HG03432 (cell line): ENCODE data around the gene PPP1R12C.

Source experiments
- ATAC-seq: cut with Tn5 transposase; IDR thresholded peaks from one replicate; pipeline ENCODE4 v1.9.1; 2021; ENCODE audit warnings: mild to moderate bottlenecking, moderate library complexity; ENCODE audit not compliant: unreplicated experiment

The PPP1R12C gene

GRCh38 chr19:55091126-55091910 is 26.1 kb downstream of the PPP1R12C start:
- ATAC-seq, result no peak

- no peak for ATAC-seq
These were observed 26.9 kb downstream of the PPP1R12C start for GRCh38 chr19:55090564-55090963.

- ATAC-seq, result no peak
These were observed 28.0 kb downstream of the PPP1R12C start for GRCh38 chr19:55089342-55089944.

- ATAC-seq, result no peak
These were observed 28.7 kb downstream of the PPP1R12C start for GRCh38 chr19:55088543-55089341.

- ATAC-seq, result no peak
These were observed 29.4 kb downstream of the PPP1R12C start for GRCh38 chr19:55088021-55088451.

- no peak for ATAC-seq
These were observed 29.9 kb downstream of the PPP1R12C start for GRCh38 chr19:55087542-55087901.

GRCh38 chr19:55086730-55087541 is 30.5 kb downstream of the PPP1R12C start:
- ATAC-seq, result no peak

GRCh38 chr19:55085923-55086715 is 31.3 kb downstream of the PPP1R12C start:
- no peak for ATAC-seq

- ATAC-seq, result no peak
These were observed 33.0 kb downstream of the PPP1R12C start for GRCh38 chr19:55084416-55084815.

GRCh38 chr19:55083004-55083850 is 34.2 kb downstream of the PPP1R12C start:
- no peak for ATAC-seq

GRCh38 chr19:55082020-55082851 is 35.2 kb downstream of the PPP1R12C start:
- ATAC-seq, result no peak

GRCh38 chr19:55081770-55082019 is 35.7 kb downstream of the PPP1R12C start:
- no peak for ATAC-seq

GRCh38 chr19:55080968-55081769 is 36.3 kb downstream of the PPP1R12C start:
- ATAC-seq, result peak; percentile 68

- ATAC-seq, result peak; percentile 37
These were observed 37.1 kb downstream of the PPP1R12C start for GRCh38 chr19:55080121-55080967.

- no peak for ATAC-seq
These were observed 37.9 kb downstream of the PPP1R12C start for GRCh38 chr19:55079400-55080038.

GRCh38 chr19:55078996-55079395 is 38.4 kb downstream of the PPP1R12C start:
- ATAC-seq, result no peak
